AG09309 (cell line): ENCODE results near the gene NXPE1.
"Not testable (repeated sequence)": the region's sequence is repeated elsewhere in the genome, so short reads cannot be mapped to it uniquely, and the experiment has no call there.

Source experiments
- DNase-seq: peaks from one replicate; pipeline ENCODE4 v3.0.0-alpha.2; 2010; ENCODE audit warnings: low read depth
- H3K4me3 ChIP-seq: 2 replicates; pipeline ENCODE4 v1.5.1; 2011; ENCODE audit warnings: mild to moderate bottlenecking, low read depth, low read length, moderate library complexity; ENCODE audit not compliant: control insufficient read depth
- TF ChIP-seq, protein P1 (sequence below): IDR thresholded peaks from 2 replicates; pipeline ENCODE4 v1.5.1; 2011; ENCODE audit warnings: mild to moderate bottlenecking, low read depth, low read length, inconsistent platforms; ENCODE audit not compliant: insufficient read depth, control insufficient read depth; ENCODE audit errors: missing control alignments

Gene NXPE1

DNA sequence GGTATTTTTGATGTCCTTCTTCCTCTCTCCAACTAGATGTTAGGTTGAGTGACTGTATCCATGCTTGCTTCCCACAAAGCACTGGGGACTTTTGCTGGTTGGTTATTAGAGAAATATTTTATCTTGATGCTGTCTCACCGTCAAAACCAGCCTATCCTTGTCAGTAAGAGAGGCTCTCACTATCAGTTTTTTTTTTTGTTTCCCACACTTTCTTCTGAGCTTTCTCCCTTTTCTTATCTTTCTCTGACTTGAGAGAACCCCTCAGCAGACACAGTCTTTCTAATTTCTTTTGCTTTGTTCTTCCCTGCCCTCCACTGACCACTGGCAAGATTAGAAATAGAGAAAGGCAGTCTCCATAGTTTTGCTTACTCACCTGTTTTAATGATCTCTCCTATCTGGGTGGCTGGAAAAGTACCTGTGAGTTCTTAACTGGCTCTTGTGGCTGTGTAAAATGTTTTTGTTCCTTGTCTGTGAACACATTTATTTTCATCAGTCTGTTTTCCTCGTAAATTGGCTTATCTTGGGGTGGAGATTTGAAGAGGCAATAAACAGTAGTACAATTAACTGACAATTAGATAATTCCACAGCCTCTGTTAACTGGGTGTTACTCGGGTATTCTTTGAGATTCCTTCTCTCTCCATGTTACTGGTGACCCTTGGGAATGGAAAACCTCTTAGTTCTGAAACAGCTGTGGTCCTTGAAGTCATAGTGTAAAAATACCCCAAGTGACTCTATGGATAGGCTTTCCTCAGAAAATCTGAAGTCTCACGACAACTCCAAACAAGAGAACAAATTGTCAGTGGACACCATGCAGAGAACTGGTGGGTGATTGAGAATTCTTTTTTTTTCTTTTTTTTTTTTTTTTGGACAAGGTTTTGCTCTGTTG lies at the start of gene NXPE1:
TSS of gene NXPE1 (minus strand) at position 457 of the 886 bp plus-strand sequence. CDS start 8,680 bp downstream, outside the sequence.
- no peak for DNase-seq

DNA sequence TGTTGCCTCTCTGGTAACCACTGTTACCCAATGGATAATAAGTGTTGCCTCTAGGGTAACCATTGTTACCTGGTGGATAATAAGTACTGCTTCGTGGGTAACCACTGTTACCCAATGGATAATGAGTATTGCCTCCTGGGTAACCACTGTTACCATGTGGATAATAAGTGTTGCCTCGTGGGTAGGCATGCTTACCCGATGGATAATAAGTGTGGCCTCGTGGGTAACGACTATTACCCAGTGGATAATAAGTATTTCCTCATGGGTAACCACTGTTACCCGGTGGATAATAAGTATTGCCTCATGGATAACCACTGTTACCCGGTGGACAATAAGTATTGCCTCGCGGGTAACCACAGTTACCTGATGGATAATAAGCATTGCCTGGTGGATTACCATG lies 49.7 kb upstream of the NXPE1 start:
- DNase-seq = no peak
- TF ChIP-seq, protein P1, sequence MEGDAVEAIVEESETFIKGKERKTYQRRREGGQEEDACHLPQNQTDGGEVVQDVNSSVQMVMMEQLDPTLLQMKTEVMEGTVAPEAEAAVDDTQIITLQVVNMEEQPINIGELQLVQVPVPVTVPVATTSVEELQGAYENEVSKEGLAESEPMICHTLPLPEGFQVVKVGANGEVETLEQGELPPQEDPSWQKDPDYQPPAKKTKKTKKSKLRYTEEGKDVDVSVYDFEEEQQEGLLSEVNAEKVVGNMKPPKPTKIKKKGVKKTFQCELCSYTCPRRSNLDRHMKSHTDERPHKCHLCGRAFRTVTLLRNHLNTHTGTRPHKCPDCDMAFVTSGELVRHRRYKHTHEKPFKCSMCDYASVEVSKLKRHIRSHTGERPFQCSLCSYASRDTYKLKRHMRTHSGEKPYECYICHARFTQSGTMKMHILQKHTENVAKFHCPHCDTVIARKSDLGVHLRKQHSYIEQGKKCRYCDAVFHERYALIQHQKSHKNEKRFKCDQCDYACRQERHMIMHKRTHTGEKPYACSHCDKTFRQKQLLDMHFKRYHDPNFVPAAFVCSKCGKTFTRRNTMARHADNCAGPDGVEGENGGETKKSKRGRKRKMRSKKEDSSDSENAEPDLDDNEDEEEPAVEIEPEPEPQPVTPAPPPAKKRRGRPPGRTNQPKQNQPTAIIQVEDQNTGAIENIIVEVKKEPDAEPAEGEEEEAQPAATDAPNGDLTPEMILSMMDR = no peak
- no peak overlapping the region for H3K4me3 ChIP-seq

More for the DNA sequence above, at the start of gene NXPE1:
- H3K4me3 ChIP-seq = no peak within 1 kb of the TSS
- TF ChIP-seq, protein P1 = no peak

DNA sequence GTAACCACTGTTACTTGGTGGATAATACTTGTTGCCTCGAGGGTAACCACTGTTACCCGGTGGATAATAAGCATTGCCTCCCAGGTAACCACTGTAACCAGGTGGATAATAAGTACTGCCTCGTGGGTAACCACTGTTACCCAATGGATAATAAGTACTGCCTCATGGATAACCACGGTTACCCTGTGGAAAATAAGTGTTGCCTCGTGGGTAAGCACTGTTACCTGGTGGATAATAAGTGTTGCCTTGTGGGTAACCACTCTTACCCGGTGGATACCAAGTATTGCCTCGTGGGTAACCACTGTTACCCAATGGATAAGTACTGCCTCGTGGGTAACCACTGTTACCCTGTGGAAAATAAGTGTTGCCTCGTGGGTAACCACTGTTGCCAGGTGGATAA lies 48.9 kb upstream of the NXPE1 start:
- DNase-seq, H3K4me3 ChIP-seq: not testable (repeated sequence)

GRCh38 chr11:114607753-114608459 lies 48.2 kb upstream of the NXPE1 start:
- TF ChIP-seq, protein P1 = no peak
- H3K4me3 ChIP-seq = no peak overlapping the region
- DNase-seq = no peak

DNA sequence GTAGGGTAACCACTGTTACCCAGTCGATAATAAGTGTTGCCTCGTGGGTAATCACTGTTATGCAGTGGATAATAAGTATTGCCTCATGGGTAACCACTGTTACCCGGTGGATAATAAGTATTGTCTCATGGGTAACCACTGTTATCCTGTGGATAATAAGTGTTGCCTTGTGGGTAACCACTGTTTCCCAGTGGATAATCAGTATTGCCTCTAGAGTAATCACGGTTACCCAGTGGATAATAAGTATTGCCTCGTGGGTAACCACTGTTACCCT lies 47.1 kb upstream of the NXPE1 start:
- DNase-seq, H3K4me3 ChIP-seq: not testable (repeated sequence)

DNA sequence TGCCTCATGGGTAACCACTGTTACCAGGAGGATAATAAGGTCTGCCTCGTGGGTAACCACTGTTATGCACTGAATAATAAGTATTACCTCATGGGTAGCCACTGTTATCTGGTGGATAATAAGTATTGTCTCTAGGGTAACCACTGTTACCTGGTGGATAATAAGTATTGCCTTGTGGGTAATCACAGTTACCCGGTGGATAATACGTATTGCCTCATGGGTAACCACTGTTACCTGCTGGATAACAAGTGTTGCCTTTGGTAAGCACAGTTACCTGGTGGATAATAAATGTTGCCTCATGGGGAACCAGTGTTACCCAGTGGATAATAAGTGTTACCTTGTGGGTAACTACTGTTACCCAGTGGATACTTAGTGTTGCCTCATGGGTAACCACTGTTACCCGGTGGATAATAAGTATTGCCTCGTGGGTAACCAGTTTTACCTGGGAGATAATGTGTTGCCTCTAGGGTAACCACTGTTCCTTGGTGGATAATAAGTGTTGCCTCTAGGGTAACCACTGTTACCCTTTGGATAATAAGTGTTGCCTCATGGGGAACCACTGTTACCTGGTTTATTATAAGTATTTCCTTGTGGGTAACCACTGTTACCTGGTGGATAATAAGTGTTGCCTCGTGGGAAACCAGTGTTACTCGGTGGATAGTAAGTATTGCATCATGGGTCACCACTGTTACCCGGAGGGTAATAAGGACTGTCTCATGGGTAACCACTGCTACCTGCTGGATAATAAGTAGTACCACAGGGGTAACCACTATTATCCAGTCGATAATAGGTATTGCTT lies 46.5 kb upstream of the NXPE1 start:
- TF ChIP-seq, protein P1 = no peak
- no peak overlapping the region for H3K4me3 ChIP-seq
- DNase-seq = no peak

DNA sequence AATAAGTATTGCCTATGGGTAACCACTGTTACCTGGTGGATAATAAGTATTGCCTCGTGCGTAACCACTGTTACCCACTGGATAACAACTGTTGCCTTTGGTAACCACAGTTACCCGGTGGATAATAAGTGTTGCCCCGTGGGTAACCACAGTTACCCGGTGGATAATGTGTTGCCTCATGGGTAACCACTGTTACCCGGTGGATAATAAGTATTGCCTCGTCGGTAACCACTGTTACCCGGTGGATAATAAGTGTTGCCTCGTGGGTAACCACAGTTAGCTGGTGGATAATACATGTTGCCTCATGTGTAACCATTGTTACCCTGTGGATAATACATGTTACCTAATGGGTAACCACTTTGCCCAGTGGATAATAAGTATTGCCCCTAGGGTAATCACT lies 45.7 kb upstream of the NXPE1 start:
- H3K4me3 ChIP-seq = no peak overlapping the region
- DNase-seq = no peak
- TF ChIP-seq, protein P1 = no peak
